DMS 273 (cell line): Measurements from ENCODE around the gene ARL8B.

Experiments
- DNase-seq: peaks from one replicate; lab custom pipeline; 2025; ENCODE audit not compliant: unreplicated experiment; lab: John Stamatoyannopoulos, UW

The ARL8B gene

DNA sequence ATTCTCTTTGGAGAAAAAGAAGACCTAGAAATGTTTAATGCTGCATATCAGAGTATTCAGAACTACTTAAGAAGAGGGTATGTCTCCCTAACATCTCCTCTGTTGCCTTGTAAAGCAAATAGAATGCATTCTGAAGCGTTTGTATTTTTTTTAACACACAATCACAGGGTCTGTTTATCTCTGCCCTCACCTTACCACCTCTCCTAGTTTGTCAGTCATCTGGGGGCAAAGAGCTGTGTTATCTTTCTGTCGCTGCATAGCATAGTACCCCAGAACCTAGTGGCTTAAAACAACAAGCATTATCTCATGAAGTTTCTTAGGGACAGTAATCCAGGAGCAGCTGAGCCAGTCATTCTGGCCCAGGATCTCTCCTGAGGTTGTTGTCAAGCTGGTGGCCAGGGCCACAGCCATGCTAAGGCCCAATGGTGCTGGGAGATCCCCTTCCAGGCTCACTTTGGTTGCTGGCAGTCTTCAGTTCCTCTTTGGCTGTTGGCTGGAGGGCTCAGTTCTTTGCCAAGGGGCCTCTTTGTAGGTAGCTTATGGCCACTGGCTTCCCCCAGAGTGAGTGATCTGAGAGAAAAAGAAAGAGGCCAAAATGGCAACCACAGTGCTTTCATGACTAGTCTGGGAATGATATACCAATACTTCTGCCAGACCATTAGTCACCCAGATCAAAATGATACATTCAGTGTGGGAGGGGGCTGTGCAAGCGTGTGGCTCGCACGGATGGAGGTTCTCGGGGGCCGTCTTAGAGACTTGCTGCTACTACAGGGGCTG lies 83.3 kb downstream of the ARL8B start:
- no peak for DNase-seq

DNA sequence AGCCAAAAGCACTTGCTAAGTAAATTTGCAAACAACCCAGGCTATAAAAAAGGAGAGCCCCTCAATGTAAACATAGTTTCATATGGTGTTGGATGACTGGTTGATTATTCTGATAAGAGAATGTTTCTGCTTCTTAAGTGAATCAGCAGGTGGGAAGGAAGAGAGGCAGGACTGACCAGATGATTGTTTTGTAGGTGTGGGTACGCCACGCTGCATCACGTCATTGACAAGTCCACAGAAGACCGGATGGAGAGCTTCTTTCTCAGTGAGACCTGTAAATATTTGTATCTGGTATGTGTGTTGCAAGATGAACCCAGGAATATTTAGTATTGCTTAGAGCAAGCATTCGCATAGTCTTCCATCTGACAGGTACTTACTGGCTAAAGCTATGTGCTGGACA lies 88.8 kb downstream of the ARL8B start:
- DNase-seq, result no peak

DNA sequence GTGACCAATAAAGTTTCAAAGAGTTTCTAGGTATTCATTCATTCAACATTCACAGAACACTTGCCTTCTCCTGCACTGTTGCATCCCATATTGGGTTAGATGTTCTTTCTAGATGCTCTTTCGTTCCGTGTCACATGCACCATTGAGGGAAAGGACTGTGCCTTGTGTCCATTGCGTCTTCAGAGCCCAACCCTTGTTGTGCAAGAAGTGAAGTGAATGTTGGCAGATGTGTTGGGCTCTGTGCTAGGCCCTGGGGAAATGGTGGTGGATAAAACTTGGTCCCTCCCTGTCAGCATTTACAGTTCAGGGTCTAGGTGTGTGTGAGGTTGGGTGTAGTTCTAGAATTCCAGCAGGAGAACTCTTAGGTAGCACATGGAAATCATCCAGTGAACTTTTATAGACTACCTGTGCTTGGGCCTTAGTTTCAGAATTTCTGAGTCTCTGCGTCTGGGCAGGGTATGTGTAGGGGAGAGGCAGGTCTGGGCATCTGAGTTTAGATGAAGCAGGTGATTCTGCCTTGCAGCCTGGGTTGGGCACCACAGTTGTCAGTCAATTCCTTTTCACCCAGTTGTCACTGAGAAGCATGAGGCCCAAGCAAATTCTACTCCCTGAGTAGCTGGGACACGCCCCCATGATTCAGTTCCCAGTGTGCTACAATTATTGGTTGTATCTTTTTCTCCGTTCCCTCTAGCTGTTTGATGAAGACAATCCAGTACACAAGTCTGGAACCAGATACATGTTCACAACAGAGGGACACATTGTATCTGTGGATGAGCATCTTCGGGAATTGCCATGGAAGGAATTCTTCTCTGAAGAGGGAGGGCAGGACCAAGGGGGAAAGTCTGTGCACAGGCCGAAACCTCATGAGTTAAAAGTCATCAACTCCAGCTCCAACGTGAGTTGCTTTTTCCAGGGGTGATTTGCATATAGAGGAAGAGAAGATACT lies 90.8 kb downstream of the ARL8B start:
- no peak for DNase-seq

DNA sequence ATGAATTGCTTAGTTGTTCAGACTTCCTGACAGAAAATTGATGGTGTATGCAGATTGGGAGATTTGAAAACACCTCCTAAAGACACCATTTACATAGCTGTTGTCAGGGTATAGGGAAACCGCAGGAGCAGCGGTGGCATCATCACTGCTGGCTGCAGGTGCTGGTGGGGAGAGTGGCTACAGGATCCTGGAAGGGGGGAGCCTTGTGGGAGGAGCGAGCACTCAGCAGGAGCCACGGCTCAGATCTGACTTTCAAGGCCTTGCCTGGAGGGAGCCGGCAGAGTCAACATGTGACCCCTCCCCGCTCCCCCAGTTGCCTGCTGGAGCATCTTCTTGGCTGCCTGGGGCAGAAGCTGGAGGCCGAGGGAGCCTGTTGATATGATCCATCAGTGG lies 91.5 kb downstream of the ARL8B start:
- DNase-seq, result no peak

DNA sequence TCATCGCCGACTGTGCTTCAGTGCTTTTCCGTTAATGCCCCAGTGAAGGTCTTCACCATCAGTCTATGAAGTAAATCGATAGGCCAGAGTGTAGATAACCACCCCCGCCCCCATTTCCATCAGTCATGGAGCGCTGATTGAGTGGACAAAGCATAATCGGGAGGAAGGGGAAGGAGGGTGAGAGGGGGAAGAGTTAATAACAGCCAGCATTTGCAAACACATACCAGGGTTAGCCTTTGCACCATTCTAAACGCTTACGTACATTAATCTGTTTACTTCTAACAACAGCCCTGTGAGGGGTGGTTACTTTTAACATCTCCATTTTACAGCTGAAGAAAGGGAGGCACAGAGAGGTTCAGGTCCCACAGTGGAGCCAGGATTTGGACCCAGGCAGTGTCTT lies 92.3 kb downstream of the ARL8B start:
- DNase-seq, result no peak

DNA sequence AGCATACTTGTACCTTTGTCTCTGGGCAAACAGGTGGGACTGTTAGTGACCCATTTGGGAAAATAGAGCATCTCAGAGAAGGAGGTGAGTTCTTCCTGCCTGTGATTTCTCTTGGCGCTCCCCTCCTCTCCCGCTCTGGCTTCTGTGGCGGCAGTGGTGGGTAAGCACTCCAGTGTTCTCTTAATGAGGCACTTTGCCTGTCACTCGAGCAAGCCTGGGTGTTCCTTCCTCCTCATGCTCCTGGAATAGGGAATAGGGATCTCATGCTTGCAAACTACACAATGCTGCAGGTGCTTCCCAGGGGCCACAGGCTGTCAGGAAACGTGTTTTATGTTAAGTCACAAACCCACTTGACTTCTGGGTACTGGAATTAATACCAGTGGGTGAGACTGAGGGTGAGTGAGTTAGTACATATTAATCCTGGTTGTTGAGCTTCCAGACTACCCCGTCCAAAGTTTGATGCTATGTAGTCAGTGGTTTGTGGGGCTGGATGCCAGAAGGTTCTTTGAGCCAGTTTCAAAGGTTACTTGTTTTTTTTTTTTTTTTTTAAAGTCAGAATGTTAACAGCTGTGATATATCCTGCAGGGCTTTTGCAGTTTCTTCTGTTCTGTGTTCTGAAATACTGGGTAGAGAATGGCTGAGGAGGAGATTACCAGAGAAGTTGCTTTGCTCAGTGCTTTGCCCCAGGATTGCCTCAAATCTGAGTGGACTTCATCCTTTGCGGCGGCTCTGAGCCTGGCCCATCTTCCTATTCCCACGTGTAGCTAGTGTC lies 95.9 kb downstream of the ARL8B start:
- DNase-seq, result no peak

DNA sequence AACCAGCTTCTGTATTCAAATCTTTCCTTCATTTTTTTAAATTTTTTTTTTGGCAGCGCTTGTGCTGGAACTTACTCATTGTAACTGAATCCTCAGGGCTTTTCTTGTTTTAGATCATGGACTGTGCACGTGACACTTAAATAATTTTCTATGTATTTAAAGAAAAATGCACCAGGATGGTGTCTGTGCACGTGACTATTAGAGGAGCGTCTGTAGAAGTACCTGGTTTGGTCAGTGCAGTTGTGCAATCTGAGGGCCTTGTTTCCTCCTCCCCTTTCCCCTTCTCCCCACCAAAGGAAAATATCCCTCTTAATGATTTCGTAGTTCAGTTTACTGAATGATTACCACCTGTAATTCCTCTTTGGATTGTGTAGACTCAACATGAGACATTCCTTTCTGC lies 96.7 kb downstream of the ARL8B start:
- no peak for DNase-seq

DNA sequence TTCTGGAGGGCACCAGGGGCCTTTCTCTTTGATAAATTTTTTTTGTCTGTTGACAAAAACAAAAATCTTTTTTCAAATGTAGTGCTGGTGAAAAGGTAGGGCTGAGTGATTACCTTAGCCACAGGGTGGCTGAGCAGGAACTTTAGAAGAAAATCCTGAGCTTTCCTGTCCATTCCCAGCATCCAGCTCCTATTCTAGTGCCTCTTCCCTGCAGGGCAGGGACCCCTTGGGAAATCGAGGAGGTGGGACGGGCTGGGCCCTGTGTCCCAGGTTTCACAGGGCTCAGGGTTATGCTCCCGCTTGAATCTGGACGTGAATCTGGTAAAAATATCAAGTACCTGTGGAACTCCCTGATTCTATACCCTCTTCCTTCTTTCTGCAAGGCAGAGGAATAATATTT lies 97.1 kb downstream of the ARL8B start:
- no peak for DNase-seq

DNA sequence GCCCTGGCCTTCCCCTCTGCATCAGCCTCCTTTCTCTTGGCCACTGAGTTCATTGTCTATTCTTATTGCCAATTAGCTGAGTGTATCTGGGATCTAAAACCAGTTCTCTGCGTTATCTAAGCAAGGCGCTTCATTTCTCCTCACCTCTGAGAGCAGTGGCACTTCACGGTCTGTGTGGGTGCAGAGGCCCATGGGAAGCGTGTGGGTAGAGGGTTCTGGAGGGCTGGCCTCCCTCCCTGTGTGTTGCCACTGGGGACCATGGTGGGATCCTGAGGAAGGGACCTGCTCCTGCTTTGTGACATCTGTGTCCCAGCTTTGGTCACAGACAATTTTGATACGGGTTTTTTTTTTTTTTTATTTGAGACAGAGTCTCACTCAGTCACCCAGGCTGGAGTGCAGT lies 98.1 kb downstream of the ARL8B start:
- no peak for DNase-seq

DNA sequence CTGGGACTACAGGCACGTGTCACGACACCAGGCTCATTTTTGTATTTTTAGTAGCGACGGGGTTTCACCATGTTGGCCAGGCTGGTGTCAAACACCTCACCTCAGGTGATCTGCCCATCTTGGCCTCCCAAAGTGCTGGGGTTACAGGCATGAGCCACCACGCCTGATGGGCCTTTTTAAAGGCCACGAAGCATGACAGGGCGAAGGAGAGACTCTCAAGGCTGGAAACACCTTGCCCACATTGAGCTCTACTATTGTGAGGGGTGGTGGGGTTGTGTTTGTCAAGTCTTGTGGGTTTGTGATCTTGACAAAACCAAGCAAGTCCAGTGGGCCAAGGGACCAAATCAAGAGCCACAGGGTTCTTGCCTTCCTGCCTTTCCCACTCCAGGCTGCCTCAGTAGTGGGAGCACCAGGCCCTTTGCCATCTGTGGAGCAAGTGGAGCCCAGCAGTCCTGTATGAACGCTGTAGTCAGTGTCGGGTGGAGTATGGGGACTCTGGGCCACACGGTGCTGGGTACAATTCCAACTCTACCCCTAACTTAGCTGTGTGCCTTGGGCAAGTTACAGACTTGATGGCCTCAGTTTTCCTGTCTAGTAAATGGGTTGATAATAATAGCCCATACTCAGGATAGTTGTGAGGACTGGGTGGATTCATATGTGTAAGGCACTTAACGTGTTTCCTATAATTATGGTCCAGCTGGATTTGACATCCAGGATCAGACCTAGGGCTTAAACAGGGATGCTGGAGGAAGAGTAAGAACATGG lies 98.8 kb downstream of the ARL8B start:
- DNase-seq, result no peak

DNA sequence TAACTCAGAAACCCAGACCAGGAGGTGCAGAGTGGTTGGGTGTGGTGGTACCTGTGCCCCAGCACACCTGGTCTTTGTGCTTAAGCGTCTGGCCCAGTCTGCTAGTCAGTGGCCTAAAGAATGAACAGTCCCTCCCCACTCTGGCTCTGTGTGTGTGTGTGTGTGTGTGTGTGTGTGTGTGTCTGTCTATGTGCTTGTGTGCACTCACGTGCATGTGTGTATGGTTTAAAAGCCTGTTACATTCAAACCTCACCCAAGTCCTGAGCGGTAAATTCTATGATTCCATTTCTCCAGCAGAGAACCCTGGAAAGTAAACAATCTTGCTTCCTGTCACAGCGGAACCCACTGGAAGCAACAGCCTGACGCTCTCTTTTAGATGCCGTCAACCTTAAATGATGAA lies 99.6 kb downstream of the ARL8B start:
- DNase-seq, result no peak

DNA sequence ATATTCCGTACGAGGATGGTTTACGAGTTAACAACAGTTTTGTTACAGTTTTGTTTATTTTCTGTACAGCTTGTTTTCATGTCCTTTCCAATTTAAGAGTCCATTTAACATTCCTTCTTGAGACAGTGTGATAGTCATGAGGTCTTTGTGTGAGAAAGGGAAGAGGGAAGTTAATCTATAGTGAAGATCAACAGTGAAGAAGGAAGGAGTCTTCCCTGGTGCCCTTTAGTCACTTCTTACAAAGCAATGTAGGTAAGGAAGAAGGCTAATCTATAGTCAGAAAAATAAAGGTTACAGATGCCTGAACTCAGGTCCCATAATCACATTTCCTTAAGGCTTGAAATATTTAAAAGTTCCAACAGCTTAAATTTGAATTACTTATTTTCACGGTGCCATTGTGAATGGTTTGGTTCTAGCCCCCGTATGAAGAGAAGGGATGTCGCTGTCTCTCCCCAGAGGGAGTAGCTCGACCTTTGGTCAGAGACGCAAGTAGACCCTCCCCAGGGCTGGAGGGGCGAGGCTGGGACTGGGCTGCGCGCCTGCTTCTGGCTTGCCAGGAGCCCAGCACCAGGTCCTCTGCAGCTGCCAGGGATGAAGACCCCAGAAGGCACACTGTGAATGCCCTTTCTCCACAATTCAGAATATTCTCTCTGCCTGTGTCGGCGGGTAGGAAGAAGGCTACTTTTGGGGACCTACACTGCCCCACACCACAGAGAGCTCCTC lies 100.4 kb downstream of the ARL8B start:
- no peak for DNase-seq

DNA sequence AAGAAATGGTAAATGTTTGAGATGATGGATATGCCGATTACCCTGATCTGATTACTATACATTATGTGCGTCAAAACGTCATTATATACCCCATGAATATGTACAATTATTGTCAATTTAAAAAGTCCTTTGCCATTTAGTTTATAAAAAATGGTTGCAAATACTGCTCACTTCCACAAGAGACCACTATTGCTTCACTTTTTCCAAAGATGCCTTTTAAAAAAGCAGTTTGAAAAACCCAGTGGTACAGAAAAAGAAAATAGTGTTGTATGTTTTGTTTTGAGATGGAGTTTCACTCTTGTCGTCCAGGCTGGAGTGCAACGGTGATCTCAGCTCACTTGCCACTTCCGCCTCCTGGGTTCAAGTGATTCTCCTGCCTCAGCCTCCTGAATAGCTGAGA lies 104.7 kb downstream of the ARL8B start:
- peak; percentile 34 for DNase-seq

DNA sequence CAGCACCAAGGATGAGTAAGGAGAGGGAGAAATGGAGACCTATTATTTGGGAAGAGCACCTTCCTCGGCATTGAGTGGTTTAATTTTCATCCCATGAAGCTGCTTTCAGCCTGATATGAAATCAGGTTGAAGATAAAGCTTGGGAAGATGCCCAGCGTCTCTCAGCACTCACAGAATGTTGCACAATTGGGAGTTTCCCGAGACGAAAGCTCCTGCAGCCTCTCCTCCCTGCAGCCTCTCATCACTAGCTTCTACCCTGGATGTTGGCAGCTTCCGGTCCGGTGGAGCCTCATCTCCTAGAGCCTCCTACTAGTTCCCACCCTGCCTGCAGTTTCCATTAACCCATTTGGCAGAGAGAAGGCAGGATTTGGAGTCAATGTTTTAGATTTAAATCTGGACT lies 105.7 kb downstream of the ARL8B start:
- DNase-seq, result no peak

DNA sequence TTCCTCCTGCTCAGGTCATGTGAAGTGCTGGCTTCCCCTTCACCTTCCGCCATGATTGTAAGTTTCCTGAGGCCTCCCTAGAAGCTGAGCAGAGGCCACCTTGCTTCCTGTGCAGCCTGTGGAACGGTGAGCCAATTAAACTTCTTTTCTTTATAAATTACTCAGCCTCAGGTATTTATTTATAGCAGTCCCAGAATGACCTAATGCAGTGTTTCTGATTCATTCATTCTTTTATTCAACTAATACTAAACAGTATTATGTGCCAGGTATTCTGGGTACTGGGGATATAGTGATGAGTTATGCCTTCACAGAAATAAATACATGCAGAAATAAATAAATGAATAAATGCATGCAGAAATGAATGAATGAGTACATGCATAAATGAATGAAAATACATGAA lies 107.3 kb downstream of the ARL8B start:
- DNase-seq, result no peak
